Measurements from ENCODE around the gene TMEM129.

GRCh38 chr4:1691737-1692373 is 29.3 kb downstream of the TMEM129 start:
- no peak for TF ChIP-seq CTCF (conservative IDR thresholded peaks at IDR 0.05; ENCODE audit: low read length)
- TF ChIP-seq EZH2phosphoT487 (IDR thresholded peaks at IDR 0.05; ENCODE audit: borderline replicate concordance, low read depth, low read length), result no peak

All from OCI-LY7 (cell line).